ENCODE measurements around the gene TNIP1. TPM values are rescaled to one million over a fixed set of nuclear protein-coding genes. Genes with fewer than 3 reads are reported as not detected.

The TNIP1 gene
- total and polyA plus RNA-seq, 2 experiments from 2014 or later = 57.0 to 64.6 TPM

DNA sequence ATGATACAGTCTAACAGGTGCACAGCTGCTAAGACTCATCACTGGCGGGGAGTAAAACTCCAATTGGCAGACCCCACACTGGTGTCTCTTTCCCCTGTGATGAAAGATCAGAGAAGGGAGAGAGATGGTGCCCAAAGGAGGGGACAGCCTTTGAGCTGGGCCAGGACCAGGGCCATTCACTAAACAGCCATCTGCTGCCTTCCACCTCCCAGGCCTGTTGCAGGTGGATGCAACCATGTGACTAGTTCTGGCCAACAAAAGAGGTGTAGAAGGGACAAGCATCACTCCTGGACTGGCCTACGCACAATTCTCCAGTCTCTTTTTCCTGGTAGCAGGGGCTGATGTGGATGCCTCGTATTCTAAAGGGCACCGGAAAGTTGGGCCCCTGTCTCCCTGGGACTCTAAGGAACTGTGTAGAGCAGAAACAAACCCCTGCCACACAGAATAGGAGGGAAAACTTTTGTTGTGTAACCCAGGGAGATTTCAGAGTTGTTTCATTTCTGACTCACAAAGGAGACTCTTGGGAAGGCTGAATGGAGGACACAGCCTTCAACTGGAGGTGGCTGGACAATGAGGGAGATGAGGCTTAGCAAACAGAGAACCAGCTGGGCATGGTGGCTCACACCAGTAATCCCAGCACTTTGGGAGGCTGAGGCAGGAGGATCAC is 26.9 kb downstream of the TNIP1 start:
- no peak overlapping the region for H3K4me3 ChIP-seq
- no peaks in the 10 kb centered on the region for H3K79me2 ChIP-seq
- H3K27ac ChIP-seq = peak overlapping the region; percentile 79
- H2AFZ ChIP-seq = no peak overlapping the region
- H4K20me1 ChIP-seq (ENCODE audit: insufficient read depth, poor library complexity, severe bottlenecking) = no peaks in the 10 kb centered on the region
- no peak for DNase-seq (ENCODE audit: low spot score)
- H3K4me2 ChIP-seq = no peak overlapping the region
- no peaks in the 10 kb centered on the region for H3K36me3 ChIP-seq (replicated peaks; ENCODE audit: insufficient read depth, low read depth)
- peaks cover 6% of the 10 kb centered on the region for H3K4me1 ChIP-seq (ENCODE audit: insufficient read depth)
- H3K9me3 ChIP-seq (ENCODE audit: low read depth) = no peaks in the 10 kb centered on the region
- 95% methylated on average over 4 of the region's 4 CpGs for WGBS (ENCODE audit: low lambda C conversion rate, missing lambda C conversion rate)
- H3K27me3 ChIP-seq = no peaks in the 10 kb centered on the region
- no peaks in the 10 kb centered on the region for H3K9me2 ChIP-seq (replicated peaks; ENCODE audit: insufficient read depth)
- TF ChIP-seq EZH2 (IDR thresholded peaks at IDR 0.05; ENCODE audit: borderline replicate concordance) (no peak), EZH2phosphoT487 (IDR thresholded peaks at IDR 0.05; ENCODE audit: low read depth, severe bottlenecking, unreplicated experiment) (no peak)
- TF ChIP-seq, protein P1, sequence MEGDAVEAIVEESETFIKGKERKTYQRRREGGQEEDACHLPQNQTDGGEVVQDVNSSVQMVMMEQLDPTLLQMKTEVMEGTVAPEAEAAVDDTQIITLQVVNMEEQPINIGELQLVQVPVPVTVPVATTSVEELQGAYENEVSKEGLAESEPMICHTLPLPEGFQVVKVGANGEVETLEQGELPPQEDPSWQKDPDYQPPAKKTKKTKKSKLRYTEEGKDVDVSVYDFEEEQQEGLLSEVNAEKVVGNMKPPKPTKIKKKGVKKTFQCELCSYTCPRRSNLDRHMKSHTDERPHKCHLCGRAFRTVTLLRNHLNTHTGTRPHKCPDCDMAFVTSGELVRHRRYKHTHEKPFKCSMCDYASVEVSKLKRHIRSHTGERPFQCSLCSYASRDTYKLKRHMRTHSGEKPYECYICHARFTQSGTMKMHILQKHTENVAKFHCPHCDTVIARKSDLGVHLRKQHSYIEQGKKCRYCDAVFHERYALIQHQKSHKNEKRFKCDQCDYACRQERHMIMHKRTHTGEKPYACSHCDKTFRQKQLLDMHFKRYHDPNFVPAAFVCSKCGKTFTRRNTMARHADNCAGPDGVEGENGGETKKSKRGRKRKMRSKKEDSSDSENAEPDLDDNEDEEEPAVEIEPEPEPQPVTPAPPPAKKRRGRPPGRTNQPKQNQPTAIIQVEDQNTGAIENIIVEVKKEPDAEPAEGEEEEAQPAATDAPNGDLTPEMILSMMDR (IDR thresholded peaks at IDR 0.05; ENCODE audit: poor library complexity) = no peak

DNA sequence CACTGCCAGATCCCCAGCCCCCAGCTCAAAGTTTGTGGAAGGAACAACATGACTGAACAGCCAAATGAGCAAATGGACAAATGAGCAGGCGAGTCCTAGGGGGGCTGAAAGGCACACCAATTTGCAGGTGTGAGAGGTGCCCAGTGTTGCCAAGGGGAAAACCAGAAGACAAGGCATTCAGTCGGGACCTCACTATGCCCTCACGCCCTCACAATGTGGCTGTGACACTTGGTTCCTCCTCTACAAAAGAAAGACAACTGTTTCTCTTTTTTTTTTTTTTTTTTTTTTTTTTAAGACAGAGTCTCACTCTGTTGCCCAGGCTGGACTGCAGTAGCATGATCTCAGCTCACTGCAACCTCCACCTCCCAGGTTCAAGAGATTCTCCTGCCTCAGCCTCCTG is 28.0 kb downstream of the TNIP1 start:
- H3K4me2 ChIP-seq = no peak overlapping the region
- no peak overlapping the region for H2AFZ ChIP-seq
- 91% methylated on average over 3 of the region's 3 CpGs for WGBS (ENCODE audit: low lambda C conversion rate, missing lambda C conversion rate)
- H3K4me1 ChIP-seq (ENCODE audit: insufficient read depth) = peaks cover 6% of the 10 kb centered on the region
- TF ChIP-seq EZH2phosphoT487 (IDR thresholded peaks at IDR 0.05; ENCODE audit: low read depth, severe bottlenecking, unreplicated experiment) (no peak), EZH2 (IDR thresholded peaks at IDR 0.05; ENCODE audit: borderline replicate concordance) (no peak)
- TF ChIP-seq, protein P1 (IDR thresholded peaks at IDR 0.05; ENCODE audit: poor library complexity) = no peak
- H4K20me1 ChIP-seq (ENCODE audit: insufficient read depth, poor library complexity, severe bottlenecking) = no peaks in the 10 kb centered on the region
- H3K9me2 ChIP-seq (replicated peaks; ENCODE audit: insufficient read depth) = no peaks in the 10 kb centered on the region
- H3K27ac ChIP-seq = no peak overlapping the region
- no peak overlapping the region for H3K4me3 ChIP-seq
- H3K27me3 ChIP-seq = no peaks in the 10 kb centered on the region
- no peaks in the 10 kb centered on the region for H3K9me3 ChIP-seq (ENCODE audit: low read depth)
- no peaks in the 10 kb centered on the region for H3K36me3 ChIP-seq (replicated peaks; ENCODE audit: insufficient read depth, low read depth)
- no peak for DNase-seq (ENCODE audit: low spot score)
- no peaks in the 10 kb centered on the region for H3K79me2 ChIP-seq

DNA sequence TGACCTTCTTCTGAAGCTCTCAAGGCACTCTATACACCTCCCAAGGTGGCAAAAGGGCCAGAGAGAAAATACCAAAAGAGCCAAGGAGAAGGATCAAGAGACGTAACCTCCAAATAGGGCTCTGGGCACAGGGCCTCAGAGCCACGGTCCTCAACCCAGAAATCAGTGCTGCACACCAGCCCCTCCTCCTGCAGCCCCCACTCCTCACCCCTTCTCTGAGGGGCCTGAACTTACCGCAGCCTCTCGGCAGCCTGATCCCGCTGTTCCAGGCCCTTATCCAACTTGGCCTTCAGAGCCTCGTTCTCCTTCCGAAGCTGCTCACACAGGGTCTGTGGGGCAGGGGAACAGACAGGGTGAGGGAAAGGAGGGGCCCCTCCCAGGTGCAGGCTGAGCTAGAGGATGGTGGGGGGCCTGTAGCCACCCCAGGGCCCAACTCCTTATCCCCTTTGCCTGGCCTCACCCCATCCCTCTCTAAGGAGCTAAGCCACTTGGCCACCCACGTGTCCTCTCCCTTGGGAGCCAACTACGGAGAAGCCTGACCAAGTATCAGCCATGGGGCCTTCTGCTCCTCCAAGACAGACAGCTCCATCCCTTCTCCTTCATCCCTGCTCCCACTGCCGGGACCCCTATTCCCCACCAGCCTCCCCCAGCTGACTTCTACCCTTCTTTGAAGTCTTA is 28.8 kb downstream of the TNIP1 start:
- no peaks in the 10 kb centered on the region for H3K9me2 ChIP-seq (replicated peaks; ENCODE audit: insufficient read depth)
- H4K20me1 ChIP-seq (ENCODE audit: insufficient read depth, poor library complexity, severe bottlenecking) = no peaks in the 10 kb centered on the region
- H3K36me3 ChIP-seq (replicated peaks; ENCODE audit: insufficient read depth, low read depth) = no peaks in the 10 kb centered on the region
- no peak overlapping the region for H2AFZ ChIP-seq
- H3K4me1 ChIP-seq (ENCODE audit: insufficient read depth) = peaks cover 6% of the 10 kb centered on the region
- no peaks in the 10 kb centered on the region for H3K27me3 ChIP-seq
- 94% methylated on average over 10 of the region's 10 CpGs for WGBS (ENCODE audit: low lambda C conversion rate, missing lambda C conversion rate)
- no peaks in the 10 kb centered on the region for H3K79me2 ChIP-seq
- no peak overlapping the region for H3K4me2 ChIP-seq
- H3K4me3 ChIP-seq = no peak overlapping the region
- no peaks in the 10 kb centered on the region for H3K9me3 ChIP-seq (ENCODE audit: low read depth)
- no peak overlapping the region for H3K27ac ChIP-seq
- no peak for TF ChIP-seq EZH2 (IDR thresholded peaks at IDR 0.05; ENCODE audit: borderline replicate concordance)
- TF ChIP-seq, protein P1 (IDR thresholded peaks at IDR 0.05; ENCODE audit: poor library complexity) = no peak
- TF ChIP-seq EZH2phosphoT487 (IDR thresholded peaks at IDR 0.05; ENCODE audit: low read depth, severe bottlenecking, unreplicated experiment) = no peak
- no peak for DNase-seq (ENCODE audit: low spot score)
